GM19328 (cell line): Measurements from ENCODE around the gene BHMT2.

ENCODE experiments used
- ATAC-seq: cut with Tn5 transposase; IDR thresholded peaks from one replicate; pipeline ENCODE4 v1.9.1; 2021; ENCODE audit warnings: mild to moderate bottlenecking, moderate library complexity; ENCODE audit not compliant: unreplicated experiment

Gene BHMT2, protein sequence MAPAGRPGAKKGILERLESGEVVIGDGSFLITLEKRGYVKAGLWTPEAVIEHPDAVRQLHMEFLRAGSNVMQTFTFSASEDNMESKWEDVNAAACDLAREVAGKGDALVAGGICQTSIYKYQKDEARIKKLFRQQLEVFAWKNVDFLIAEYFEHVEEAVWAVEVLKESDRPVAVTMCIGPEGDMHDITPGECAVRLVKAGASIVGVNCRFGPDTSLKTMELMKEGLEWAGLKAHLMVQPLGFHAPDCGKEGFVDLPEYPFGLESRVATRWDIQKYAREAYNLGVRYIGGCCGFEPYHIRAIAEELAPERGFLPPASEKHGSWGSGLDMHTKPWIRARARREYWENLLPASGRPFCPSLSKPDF

DNA sequence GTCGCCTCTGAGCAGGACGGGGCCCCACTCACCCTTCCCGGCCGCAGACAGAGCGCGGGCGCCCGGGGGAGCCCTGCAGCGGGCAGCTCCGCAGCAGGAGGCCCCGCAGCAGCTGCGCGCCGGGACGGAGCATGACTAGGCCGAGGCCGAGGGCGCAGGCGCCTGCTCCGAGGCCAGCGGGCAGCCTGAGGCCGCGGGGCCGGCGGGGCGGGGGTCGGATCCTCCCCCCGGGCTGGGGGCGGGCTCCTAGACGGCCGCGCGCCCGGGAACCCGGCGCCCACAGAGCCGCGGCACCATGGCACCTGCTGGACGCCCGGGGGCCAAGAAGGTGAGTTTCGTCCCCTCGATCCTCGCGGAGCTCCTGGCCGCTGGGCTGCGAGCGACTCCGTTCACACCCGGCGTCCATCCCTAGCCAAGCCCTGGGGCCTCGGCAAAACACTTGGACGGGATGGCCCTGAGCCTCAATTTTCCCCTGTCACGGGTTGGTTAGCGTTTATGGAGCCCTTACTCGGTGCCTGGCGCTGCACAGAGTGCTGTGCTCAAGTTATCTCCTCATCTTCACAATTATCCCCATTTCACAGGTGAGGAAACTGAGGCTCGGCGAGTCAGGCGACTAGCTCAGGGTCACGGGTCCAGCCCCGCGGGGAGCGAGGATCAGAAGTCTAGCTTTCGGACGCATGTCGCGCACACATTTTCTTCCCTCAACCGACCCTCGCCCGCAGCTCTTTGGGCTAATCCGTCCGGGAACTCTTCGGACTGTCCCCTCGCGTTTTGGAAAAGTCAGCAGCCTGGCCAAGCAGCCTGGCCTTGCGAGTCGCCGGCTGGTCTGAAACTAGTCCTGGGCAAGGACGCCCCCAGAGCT, at the start of gene BHMT2, which contains the start of gene DMGDH:
TSS of gene BHMT2 (plus strand) at position 280 of the 862 bp plus-strand sequence. CDS start at position 296, 16 bp downstream.
TSS of gene DMGDH (minus strand) at position 187 of the 862 bp plus-strand sequence. CDS start at position 133, 54 bp downstream.
- ATAC-seq: no peak

DNA sequence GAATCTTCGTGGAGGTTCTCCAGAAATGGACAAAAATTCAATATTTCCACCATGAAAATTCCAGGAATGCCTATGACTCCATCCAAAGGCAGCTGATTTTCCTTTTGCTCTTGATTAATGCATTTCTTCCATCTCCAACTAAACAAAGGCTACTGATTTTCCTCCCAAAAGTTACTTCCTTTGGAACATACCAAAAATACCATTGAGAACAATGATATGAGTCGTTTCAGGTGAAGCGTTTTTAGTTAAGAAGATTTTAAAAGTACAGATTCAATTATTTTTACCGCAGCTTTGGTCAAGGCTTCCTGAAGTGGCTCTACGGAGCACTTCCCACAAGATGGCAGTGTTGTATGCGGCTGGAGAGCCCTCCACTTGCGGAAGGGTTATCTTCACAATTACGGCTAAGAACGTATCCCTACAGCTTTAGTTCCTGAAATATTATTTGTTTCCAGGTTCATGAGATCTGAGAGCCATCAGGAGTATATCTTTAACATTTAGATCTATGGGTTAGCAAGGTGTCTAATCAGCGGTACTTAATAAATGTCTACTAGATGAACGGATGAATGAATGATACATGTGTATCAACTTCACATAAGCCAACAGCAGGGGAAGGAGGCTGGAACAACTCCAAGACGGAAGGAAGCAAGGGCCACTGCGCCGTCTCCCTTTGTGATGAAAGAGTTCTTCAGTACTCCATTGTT, 48.6 kb upstream of the BHMT2 start:
- ATAC-seq: no peak

DNA sequence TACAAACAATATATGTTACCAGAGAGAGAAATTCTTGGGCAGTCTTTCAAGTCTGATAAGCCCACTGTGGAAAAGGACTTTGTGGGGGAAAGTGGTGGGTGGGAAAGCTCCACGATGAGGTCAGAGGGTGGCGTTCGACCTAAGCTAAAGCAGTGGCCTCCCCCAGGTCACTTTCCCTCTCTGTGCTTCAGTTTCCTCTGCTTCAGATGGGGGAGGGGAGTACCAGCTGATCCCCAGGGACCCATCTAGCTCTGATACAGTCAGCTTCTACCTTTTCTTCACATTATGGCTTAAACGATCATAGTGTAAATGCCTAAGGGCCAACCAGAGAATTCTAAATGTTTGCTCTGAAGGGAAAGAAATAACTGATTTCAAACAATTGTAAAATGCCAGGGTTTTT, 47.8 kb upstream of the BHMT2 start:
- no peak for ATAC-seq

DNA sequence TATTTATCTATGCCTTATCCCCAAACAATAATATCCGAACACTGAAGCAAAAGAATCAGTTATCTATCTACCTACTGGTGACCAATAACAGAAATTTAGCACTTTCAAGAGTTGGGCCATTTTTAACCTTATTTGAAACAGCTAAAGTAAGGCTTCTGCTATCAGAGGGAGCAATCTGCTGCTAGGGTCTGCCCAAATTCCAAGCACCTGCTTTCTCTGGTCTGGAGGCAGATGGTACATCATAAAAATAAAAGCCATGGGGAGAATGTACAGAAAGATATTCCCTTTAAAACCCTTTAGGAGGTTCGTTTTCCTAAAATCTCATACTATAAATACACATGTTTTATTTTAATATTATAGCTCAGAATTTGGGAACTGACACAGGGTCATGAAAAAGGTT, 46.8 kb upstream of the BHMT2 start:
- no peak for ATAC-seq

DNA sequence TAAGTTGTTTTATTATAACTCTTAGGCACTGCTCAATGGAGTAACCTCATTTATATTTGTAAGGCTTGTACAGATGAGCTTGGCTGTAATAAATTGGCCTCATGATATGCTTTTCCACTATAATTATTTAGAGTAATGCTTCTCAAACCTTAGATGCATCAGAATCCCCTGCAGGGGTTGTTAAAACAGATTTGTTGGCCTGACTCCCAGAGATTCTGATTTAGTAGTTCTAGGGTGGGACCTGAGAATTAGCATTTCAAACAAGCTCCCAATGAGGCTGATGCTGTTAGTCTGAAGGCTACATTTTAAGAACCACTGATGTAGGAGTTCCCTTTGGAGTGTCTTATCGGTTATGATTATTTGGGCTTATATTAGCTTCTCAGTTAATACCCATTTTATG, 46.2 kb upstream of the BHMT2 start:
- ATAC-seq: no peak

DNA sequence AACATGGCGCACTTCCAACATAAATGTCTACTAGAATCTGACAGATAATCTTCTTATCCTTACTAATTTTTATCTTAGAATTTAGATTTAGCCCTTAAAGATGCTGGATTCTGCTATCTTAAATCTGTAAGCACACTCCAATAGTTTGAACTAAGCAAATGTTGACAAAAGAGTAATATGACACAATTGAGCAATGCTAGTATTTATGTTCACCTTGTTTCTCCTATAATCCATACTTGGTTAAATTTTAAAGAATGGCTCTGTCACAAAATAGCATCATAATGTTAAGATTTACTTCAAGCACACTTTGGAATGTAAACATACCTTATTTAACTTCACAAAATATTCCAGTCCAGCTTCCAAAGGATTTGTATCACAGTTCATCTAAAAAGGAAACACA, 45.6 kb upstream of the BHMT2 start:
- ATAC-seq: no peak

DNA sequence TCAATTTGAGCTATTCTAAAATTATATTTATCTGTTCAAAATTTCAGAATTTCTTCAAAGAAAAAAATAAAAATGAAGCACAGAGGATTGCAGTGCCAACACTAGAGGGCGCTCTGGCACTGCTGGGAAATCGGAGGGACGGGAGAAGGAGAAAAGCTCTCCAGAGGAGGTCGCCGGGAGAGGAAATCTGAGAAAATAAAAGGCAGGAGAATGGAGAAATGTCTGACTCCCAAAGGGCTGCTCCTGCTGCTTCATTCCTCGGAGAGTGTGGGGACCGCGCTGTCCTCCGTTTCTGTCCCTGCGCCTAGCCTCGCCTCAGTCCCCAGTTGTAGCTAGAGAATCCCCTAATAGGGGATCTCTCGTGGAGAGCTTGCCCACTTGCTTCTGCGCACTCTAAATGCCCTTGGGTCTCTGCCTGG, 44.5 kb upstream of the BHMT2 start:
- no peak for ATAC-seq

DNA sequence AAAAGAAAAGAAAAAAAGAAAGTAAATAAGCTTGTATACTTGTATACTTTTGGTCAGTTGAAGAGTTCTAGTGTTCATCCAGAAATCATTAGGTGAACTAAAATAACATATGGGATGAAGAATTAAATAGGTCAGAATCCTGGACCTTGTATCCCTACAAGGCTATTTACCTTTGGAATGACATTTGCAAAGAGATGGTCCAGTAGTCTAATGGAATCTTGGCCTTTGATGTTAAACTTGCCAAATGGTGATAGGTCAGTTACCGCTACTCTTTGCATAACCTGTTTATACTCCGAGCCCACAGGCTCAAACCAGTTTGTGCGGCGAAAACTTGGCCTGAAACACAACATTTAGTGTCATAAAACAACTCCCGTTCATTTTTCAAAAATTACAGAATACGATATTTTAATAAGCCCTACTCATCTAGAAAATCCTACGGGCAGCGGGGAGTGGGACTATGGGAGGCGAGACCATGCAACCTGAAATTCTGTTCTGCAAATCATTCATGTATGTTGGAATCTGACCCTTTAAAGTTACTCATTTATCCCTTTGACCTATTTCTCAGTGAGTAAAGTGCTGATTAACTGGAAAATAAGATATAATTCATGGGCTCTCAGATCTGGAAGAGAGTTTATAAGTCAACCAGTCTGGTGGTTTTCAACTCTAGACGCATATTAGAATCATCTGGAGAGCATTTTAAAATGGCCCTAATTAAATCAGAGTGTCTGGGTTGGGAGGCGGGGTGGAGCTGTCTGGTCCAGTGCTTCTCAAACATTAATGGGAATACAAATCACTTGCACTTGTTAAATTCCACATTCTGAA, 38.7 kb upstream of the BHMT2 start:
- no peak for ATAC-seq

DNA sequence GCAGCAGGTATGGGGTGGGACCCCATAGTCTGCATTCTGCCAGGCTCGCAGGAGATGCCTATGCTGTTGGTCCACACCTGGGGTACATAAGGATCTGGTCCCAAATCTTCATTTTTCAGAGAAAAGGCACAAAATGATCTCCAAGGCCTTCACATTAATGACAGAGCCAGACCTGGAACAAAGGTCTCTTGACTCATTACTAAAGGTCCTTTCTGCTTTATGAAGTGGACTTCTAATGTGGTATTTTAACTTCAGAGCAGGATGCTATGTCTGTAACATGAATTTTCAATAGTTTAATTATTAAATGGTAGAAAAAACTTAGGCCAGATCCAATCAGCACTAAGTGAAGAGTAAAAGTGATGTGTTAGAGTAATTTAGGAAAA, 38.1 kb upstream of the BHMT2 start:
- ATAC-seq: no peak

DNA sequence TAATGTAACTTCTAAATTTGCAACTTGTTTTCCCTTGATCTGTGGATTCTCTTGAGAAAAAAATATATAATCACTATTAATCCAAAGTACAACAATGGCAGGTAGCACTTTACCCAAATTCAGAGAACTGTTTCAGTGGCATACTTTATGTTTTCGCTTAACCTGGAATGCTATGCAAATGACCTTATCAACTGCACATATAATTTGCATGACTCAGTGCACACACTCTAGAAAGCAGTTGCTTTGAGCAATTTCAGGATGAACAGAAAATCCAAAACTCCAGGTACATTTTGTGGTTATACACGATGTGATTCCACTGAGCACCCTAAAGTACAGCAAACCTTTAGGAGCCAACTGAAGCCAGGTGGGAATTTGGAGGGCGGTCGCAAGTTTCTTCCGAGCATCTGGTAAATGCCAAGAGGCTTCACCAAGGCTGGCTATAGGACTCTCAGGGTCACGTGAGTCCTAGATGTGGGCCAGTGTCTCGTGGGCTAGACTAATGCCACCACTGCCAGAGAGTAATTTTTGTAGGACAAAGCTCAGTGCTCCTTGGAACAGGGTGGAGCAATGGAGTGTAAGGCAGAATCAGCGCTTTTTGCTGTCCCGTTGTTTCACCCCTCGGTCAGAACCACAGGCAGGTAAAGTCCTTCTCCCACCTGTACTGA, 37.4 kb upstream of the BHMT2 start:
- ATAC-seq: no peak

DNA sequence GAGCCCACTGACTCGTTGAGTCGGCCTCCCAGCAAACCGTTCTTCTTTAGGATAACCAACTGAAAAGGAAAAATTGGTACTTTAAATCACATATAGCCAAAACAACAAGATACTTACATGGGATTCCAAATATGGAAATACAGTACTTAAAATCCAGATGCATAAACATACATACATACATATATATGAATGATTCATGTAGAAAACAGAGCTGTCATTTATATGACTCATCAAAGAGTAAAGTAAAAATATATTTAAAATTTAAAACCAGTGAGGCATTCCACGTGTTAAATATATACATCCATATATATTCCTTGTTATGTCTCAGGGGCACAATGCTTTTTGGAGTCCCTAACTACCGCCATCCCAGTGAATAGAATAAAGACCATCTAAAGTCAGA, 36.8 kb upstream of the BHMT2 start:
- no peak for ATAC-seq

DNA sequence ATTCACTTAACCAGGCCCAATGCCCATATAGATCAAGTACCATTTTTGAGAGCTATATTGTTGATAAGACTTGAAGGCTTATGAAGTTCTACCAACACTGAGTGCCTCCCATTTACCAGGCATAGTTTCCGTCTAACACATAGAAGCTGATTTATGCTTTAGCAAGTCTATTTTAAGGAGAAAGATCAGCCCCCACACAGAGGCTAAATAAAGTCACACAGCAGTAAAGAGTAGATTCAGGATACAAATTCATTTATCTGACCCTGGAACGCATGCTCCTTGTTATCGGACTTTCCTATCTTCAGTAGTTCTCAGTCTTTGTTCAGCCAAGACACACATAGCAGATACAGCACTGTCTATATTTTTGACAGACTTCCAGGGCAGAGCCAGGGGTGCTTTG, 34.3 kb upstream of the BHMT2 start:
- no peak for ATAC-seq

DNA sequence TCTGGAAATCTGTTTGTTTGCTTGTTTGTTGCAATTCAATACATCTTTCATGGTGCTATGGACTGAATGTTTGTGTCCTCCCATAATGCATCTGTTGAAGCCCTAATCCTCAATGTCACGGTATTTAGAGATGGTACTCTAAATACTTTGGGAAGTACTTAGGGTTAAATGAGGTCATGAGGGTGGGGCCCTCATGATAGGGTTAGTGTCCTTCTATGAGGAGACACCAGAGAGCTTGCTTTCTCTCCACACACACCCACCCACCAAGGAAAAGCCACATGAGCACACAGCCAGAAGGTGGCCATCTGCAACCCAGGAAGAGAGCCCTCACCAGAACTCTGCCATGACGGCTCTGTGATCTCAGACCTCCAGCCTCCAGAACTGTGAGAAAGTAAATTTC, 32.8 kb upstream of the BHMT2 start:
- ATAC-seq: no peak

DNA sequence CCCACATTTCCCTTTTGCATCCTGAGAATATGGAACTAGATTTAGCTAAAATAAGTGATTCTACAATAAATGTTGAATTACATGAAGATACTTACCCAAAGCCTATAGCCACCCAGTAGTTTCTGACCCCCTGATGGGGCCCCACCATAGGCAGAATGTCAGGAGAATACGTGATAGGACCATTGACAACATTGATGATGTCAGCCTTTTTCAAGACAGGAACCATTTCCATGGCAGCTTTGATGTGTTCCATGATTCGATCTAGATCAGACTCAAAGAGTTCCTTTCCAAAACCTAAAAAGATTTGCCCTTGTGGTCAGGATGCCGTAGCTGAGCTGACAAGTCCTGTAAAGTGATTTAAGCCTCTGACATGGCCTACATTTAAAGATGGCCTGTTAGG, 27.4 kb upstream of the BHMT2 start:
- ATAC-seq: no peak

DNA sequence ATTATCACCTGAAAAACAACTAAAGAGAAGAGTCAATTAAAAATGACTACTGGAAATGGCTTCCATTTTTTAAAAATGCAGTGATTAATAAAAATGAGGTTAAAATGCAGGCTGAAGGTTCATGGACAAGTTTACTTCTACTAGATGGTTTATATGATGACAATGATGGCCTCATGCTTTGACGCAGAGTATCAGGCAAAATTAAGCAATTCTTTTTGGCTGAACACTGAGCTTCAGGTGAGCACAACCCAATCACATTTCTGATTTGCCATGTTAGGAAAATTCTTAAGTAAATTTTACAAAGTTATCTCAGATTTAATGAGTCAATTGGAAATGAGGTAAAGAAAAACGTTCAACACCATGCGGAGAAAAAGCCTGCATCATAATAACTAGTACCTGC, 22.4 kb upstream of the BHMT2 start:
- no peak for ATAC-seq

DNA sequence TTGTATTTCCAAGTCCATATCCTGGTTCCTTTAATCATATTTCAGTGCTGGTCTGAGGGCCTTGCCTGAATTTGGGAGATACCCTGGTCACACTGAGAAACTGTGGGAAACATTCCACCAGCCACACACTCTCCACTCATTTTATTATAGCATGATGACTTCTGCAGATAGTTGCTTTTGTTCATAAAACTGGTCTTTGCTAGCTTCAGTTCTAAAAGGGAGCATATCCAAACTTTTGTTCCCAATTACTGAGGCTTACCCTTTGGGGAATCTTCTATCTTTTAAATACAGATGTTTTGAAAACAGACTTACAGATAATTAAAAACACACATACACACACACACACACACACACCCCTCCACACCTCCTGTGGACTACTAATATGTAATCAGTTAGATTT, 21.1 kb upstream of the BHMT2 start:
- no peak for ATAC-seq

DNA sequence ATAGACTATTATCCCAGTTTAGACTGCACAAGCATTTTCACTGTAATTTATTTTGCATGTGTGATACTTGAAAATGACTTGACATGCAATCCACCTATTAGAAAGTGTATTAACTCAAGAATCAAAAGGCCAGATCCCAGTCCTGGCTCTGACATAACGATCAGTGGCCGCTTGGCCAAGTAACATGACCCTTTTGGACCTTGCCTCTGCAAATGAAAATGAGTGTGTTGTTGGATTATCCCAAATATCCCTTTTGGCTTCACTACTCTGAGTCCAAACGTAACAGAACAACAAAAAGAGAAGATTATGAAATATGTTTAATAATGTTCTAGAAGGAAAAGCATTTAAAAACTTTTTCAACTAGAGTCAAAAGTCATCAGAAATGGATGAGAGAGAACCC, 19.1 kb upstream of the BHMT2 start:
- ATAC-seq: no peak

DNA sequence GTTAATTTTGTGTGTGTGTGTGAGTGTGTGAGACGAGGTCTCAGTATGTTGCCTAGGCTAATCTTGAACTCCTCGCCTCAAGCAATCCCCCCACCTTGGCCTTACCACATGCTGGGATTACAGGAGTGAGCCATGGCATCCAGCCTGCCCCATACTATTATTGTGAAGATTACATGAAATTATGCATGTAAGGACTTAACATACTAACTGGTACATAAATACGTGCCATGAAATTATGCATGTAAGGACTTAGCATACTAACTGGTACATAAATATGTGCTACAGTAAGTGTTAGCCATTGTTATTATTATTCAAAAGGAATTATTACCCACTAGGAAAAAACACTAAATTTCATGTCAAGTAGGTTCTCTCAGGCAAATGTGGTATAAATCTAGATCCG, 16.2 kb upstream of the BHMT2 start:
- ATAC-seq: no peak

DNA sequence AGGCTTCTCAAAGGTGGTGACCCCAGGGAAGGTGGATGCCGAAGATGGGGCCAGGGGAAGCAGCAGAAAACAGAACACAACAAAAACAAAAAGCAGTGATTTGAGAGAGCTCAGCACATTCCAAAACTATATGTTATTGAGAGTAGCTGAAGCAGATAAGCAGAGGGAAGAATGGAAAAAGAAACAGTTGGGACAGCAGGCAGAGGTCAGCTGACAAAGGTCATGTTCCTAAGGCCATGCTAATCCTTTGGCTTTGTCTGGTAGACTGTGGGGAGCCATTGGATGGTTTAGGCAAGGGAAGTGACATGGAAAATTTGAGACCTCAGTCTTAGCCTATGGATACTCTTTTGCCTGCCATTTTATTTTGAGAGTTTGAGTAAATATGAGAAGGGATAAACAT, 14.6 kb upstream of the BHMT2 start:
- no peak for ATAC-seq

DNA sequence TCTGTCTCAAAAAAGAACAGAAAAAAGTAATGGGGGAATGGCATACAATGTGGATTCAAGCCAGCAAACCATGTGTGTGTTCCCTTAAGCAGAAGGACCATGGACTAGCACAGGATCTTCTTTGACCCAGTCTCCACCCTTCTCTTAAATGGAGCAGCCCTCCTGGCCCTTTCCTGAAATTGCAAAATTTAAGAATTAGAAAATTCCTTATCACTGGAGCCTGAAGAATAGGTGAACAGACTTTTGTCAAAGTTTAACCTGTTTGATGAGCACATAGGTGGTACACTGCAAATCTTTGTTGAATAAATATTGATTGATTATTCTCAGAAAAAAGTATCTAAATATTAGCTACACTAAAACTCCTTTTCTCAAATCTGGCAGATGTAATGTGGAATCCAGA, 12.7 kb upstream of the BHMT2 start:
- ATAC-seq: no peak
